Non-pigmented ciliary epithelial cell (primary cell): ENCODE results near the gene COPS6.

ENCODE experiments used
- DNase-seq: peaks from one replicate; pipeline ENCODE4 v3.0.0-alpha.2; 2010; ENCODE audit warnings: low read depth

The COPS6 gene

DNA sequence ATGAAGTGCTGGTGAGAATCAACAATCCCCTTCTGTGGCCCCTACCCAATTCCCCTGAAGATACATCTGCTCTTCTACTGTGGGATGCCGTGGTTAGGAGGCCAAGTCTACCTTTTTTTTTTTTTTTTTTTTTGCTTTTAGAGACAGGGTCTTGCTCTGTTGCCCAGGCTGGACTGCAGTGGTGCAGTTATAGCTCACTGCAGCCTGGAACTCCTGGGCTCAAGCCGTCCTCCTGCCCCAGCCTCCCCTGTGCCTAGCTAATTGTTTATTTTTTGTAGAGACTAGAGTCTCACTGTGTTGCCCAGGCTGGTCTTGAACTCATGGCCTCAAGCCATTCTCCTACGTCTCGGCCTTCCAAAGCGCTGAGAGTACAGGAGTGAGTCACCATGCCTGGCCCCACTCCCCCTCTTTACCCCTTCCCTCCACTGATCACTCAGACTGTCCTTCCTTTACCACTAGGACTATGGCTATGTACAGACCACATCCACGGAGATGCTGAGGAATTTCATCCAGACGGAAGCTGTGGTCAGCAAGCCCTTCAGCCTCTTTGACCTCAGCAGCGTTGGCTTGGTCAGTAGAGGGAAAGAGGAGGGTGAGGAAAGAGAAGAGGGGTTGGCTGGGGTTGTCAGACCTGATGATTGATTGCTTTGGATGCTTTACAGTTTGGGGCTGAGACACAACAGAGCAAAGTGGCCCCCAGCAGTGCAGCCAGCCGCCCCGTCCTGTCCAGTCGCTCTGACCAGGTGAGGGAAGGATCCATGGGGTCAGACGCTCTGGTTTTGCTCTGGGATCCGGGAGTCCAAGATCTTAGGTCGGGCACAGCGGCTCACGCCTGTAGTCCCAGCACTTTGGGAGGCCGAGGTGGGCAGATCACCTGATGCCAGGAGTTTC lies 14.4 kb downstream of the COPS6 start:
- peak; percentile 92 for DNase-seq

DNA sequence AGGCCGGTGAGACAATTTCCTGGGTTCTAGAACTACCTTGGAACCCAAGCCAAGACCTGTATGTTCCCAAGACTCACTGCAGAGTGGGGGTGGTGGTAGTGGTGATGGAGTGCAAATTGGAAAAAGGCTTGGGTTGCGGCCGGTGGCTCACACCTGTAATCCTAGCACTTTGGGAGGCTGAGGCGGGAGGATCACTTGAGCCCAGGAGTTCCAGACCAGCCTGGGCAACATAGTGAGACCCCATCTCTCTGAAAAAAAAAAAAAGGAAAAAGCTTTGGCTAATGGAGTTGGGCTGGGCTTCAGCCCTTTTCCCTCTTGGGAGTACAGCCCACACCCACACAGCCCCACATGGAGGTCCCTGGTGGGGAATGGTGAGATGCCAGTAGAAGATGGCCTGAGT lies 16.8 kb downstream of the COPS6 start:
- no peak for DNase-seq

DNA sequence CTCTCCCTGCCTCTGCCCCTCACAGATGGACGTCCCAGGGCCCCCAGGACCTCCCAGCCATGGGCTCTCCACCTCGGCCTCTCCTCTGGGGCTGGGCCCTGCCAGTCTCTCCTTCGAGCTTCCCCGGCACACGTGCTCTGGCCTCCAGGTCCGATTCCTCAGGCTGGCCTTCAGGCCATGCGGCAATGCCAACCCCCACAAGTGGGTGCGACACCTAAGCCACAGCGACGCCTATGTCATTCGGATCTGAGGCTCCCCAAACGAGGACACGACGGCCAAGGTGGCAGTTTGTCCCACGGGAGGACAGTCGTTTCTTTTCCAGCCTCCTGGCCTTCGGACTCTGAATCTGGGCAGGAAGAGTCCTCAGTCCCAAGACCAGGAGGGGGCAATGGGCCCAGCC lies 17.9 kb downstream of the COPS6 start:
- DNase-seq = no peak

DNA sequence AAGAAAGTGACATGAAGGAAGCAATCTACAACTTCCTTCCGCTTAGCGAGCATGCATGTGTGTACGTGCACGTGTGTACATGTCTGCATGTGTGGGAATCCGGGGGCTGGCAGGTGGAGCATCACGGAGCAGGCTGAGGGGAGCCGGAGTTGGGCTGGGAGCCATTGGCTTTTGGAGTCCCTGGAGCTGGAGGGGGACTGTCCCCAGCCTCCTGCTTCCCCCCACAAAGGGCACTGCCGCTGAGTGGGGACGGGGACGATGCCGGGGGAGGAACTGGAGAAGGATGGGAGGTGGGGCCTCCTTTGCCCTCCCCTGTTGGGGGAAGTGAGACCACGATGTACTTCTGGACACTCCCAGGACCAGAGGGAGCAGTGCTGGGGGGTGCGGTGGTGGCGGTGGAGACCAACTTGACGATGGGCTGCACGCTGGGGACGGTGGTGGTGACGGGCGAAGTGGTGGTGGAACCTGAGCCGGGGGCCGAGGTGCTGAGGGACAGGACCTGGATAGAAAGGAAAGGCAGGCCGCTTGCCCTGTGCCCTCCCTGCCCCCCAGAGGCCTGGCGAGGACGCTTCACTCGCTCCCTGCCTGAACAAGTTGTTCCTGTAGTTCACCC lies 18.5 kb downstream of the COPS6 start:
- DNase-seq = no peak

DNA sequence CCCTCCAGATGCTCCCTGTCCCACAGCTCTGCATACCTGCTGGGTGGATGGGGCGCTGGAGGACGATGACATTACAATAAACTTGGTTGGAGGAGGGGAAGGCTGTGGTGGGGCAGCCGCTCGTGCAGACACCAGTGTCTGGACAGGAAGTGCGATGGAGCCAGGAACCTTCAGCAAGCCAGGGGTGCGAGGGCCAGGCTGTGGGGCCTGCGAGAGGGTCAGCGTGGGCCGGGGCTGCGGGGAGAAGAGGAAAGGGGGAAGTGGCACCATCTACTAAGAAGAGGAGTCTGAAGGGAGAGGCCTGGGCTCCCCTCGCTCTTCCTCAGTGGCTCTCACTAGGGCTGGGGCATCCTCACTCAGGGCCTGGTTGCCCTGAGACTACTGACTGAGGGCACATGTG lies 19.1 kb downstream of the COPS6 start:
- no peak for DNase-seq

DNA sequence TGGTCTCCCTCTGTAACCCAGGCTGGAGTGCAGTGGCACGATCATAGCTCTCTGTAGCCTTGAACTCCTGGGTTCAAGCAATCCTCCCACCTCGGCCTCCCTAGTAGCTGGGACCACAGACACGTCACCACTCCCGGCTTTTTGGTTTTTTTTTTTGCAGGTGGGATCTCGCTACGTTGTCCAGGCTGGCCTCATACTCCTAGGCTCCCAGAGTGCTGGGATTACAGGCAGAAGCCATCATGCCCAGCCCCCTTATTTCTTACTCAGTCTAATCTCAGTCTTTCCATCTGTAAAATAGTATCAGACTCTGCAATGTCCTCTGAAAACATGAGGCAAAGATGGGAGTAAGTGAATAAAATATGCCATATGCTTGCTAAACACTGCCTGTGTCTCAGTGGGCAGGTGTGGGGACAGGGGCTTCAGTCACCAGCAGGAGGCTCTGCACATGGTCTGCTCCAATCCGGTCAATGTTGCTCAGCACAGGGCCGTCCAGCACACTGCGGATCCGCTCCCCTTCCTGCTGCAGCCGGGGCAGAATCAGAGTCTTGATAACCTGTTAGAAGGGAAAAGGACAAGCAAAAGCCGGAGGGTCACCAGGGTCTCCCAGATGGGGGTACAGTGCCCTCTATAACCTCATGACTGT lies 20.9 kb downstream of the COPS6 start:
- no peak for DNase-seq

DNA sequence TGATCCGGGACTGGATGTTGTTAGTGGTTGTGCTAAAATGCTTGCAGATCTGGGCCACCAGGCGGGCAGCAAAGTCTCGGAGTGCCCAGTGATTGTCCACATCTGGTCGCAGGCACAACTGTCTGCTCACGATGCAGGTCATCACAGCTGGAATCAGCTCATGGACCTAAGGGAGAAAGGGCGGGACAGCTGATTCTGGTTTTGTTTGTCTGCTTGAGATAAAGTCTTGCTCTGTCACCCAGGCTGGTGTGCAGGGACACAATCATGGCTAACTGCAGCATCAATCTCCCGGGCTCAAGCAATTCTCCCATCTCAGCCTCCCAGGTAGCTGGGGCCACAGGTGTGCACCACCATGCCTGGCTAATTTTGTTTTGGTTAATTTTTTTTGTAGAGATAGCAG lies 22.4 kb downstream of the COPS6 start:
- DNase-seq = no peak

DNA sequence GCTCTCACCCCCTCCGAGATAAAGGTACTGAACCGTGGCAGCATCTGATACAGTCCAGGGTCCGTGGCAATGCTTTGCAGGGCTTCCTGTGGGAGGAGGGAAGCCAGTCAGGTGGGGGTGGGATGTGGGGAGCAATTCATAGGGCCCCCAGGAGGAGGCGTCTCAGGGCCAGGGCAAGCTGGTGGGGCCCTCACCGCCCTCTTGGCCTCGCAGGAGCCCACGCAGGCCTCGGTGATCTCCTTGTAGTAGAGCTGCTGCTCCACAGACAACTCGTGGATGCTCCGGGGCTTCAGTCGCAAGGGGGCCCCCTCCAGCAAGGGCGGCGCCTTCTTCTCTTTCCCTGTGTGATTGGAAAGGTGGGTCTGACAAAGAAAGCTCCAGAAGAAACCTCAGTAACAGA lies 23.1 kb downstream of the COPS6 start:
- DNase-seq = no peak

DNA sequence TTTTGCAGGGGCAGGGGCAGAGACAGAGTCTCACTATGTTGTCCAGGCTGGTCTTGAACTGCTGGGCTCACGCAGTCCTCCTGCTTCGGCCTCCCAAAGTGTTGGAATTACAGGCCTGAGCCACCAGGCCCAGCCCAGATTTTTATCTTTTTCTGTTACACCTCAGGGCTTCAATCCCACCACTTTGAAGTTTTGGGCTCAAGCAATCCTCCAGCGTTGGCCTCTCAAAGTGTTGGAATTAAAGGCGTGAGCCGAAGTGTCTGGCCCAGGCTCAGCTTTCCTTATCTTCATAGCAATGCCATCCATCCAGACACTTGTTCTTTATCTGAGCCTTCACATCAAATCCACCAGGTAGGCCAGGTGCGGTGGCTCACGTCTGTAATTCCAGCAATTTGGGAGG lies 26.3 kb downstream of the COPS6 start:
- DNase-seq = no peak

DNA sequence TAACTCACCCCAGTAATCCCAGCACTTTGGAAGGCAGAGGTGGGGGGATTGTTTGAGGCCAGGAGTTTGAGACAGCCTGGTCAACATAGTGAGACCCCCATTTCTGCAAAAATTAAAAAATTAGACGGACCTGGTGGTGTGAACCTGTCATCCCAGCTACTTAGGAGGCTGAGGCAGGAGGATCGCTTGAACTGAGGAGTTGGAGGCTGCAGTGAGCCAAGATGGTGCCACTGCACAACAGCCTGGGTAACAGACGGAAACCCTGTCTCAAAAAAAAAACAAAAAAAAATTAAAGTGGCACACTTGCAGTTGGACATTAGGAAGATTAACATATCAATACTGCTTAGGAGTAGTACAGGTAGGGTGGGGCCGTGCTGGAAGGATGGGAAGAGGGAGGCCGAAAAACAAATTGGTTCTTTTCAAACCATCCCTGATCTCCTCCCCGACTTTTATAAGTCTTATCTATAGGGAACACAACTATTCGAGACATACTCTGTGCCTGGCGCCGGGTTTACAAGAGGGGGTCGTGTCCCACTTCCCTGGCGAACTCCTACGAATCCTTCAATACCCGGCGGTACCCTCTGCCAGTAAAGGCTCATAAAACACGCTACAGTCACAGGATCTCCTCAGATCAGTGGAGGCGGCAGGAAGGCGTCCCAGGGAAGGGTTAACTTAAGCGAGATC lies 29.8 kb downstream of the COPS6 start:
- no peak for DNase-seq

DNA sequence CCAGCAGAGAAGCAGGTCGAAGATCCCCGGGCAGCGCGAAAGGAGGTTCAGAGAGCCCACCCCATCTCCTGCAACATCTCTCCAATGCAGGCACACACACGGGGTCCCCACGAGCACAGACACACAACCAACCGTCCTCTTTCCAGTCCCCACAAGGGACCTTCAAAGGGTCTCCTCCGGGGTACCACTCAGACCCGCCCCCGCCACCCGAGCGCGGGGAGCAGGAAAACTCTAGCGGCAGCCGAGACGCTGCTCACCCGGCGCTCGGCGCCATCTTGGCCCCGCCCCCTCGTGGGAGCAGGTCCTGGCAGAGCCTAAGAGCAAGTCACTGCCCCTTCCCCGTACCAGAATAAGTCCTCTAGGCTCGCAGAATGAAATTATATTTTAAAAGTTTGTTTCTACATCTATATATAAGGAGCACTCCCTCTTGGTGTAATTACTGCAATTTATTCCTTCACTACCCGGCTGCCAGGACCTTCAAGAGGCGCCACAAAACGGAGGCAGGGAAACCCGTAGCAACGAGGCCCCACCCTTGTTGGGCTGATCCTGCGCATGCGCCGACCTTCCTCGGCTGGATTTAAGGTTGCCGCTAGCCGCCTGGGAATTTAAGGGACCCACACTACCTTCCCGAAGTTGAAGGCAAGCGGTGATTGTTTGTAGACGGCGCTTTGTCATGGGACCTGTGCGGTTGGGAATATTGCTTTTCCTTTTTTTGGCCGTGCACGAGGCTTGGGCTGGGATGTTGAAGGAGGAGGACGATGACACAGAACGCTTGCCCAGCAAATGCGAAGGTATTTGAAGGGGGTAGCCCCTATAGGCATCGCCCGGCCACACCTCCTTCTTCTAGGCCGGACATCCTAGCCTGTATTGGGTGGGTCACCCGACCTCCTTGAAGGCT lies 30.6 kb downstream of the COPS6 start, which contains the start of the genes CNPY4 and TAF6:
Gene CNPY4, plus strand, starts transcription at position 563 of the 898 bp plus-strand sequence. Its CDS starts 111 bp downstream, at position 674.
Gene TAF6, minus strand, starts transcription at position 287 of the 898 bp plus-strand sequence. CDS start 5,149 bp downstream, outside the sequence.
- peak; percentile 83 for DNase-seq

DNA sequence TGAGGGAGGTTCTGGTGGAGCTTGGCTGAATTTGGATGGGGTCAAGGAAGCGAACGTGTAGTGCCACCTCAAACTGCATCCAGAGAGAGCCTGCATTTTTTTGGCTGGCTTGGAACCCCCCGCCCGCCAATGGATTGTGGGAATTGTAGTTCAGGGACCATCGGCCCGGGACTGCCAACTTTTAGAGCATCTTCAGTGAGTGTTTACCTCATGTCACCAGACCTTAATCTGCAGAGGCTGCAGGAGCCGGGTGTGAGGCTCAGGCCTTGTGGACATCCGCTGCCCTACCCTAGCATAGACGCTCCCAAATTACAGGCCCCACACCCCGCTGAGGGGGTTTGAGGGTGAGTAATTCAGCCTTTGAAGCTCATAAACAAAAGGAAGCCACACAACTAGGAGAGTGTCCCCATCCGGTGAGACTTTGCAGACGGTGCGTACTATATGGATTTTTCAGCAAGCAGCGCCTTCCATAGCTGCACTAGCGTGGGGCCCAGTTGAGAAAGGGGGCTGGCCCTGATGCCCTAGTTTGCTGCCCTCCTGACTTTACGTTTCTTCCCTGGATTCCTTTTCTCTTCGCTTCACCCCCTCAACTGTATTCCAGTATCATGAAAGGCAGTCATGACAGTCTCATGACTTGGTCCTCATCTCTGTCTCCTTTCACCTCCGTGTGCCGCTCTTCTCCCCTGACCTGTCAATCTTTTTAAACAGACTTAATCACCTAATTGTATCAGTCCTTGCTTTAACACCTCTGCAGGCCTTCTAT lies 31.4 kb downstream of the COPS6 start:
- DNase-seq = no peak

DNA sequence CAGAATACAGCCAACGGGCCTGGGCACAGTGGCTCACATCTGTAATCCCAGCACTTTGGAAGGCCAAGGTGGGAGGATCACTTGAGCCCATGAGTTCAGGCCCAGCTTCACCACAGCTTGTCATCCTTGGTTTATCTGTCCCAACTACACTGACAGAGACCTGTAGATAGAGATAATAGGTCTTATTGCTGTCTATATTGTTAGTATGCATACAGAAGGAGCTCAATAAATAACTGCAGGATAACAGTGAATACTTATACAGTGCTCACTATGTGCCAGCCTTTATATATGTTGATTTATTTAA lies 31.9 kb downstream of the COPS6 start:
- no peak for DNase-seq

DNA sequence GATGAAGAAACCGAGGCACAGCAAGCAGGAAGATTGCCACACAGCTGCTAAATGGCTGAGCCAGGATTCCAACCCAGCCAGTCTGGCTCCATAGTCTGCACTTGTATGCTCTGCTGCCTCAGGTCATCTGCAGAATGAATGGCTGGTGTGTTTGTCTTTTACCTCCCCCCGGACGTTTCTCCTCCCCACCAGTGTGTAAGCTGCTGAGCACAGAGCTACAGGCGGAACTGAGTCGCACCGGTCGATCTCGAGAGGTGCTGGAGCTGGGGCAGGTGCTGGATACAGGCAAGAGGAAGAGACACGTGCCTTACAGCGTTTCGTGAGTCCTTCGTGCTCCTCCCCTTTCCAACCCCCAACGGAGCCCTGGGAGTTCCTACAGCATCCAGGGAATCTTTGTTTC lies 33.3 kb downstream of the COPS6 start:
- no peak for DNase-seq

DNA sequence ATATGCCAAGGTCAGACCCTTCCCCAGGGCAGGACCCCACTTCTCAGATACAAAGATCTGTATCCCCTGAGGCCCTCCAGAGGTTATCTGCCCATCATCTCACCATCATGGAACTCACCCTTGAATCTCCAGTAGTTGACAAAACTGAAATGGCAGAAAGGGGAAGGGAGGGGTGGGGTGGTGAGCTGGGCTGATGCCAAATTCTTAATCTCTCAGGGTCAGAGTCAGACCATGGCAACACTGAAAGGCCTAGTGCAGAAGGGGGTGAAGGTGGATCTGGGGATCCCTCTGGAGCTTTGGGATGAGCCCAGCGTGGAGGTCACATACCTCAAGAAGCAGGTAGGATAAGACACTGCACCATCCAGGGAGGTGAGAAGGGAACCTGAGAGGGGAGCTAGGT lies 33.8 kb downstream of the COPS6 start:
- DNase-seq = no peak

DNA sequence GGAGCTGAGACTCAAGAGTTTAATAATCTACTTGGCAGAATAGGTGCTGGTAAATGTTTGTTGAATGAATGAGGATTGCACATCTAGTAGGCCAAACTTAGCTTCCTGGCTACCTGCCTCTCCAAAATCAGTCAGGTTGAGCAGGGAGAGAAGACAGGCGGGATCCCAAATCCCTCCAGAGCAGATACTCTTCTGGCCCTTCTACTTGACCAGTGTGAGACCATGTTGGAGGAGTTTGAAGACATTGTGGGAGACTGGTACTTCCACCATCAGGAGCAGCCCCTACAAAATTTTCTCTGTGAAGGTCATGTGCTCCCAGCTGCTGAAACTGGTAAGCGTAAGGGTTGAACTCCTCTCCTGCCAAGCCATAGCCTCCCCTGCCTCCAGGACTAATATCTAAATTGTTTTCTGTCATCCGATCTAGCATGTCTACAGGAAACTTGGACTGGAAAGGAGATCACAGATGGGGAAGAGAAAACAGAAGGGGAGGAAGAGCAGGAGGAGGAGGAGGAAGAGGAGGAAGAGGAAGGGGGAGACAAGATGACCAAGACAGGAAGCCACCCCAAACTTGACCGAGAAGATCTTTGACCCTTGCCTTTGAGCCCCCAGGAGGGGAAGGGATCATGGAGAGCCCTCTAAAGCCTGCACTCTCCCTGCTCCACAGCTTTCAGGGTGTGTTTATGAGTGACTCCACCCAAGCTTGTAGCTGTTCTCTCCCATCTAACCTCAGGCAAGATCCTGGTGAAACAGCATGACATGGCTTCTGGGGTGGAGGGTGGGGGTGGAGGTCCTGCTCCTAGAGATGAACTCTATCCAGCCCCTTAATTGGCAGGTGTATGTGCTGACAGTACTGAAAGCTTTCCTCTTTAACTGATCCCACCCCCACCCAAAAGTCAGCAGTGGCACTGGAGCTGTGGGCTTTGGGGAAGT lies 35.8 kb downstream of the COPS6 start:
- DNase-seq = no peak

DNA sequence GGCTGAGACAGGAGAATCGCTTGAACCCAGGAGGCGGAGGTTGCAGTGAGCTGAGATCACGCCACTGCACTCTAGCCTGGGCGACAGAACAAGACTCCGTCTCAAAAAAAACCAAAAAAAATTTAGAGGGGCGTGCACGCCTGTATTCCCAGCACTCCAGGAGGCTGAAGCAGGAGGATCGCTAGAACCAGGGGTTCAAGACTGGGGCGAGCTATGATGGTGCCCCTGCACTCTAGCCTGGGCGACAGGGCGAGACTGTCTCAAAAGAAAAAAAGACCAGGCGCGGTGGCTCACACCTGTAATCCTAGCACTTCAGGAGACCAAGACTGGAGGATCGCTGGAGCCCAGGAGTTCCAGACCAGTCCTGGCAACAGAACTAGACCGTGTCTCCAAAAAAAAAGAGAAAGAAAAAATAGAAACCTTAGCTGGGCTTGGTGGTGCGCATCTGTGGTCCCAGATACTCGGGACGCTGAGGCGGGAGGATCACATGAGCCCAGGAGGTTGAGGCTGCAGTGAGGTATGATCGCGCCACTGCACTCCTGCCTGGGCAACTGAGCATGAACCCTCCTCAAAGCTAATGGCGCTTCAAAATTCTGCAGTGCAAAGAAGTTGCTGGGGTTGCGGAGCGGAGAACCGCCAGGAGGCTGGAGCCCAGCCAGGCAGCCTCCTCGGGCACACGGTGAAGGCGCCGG lies 37.6 kb downstream of the COPS6 start:
- DNase-seq = no peak

DNA sequence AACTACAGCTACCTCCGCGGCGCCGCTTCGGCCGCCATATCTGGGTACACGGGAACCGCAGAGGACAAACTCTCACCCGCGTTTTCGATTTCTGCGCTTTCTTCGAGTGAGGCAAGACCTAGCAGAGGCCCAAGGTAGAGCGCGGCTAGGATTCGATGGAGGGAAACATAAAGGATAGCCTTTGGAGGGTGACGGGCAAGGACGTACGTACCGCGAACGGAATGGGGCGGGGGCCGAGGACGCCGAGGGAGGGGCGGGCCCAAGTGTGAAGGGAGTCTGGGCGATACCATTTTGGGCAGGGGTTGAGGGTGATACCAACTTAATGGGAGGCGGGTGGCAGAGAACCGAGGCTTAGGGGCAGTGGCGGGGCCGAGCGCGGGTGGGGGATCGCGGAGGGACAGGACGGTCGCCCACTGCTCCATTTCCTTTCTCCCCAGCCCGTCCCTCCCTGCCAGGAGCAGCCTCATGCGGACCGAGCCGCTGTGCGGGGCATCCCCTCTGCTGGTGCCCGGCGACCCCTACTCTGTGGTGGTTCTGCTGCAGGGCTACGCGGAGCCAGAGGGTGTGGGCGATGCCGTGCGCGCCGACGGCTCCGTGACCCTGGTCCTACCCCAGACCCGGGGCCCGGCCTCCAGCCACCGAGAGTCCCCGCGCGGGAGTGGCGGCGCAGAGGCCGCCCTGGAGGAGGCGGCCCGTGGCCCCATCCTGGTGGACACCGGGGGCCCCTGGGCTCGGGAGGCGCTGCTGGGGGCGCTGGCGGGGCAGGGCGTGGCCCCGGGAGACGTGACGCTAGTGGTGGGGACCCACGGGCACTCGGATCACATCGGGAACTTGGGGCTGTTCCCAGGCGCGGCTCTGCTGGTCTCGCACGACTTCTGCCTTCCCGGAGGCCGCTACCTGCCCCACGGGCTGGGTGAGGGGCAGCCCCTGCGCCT lies 38.4 kb downstream of the COPS6 start, which contains the start of gene MBLAC1:
Gene MBLAC1, plus strand, starts transcription at position 37 of the 935 bp plus-strand sequence. Its CDS starts 429 bp downstream, at position 466.
- DNase-seq = peak; percentile 74
